ENCODE measurements around the gene CER1.

Gene CER1

DNA sequence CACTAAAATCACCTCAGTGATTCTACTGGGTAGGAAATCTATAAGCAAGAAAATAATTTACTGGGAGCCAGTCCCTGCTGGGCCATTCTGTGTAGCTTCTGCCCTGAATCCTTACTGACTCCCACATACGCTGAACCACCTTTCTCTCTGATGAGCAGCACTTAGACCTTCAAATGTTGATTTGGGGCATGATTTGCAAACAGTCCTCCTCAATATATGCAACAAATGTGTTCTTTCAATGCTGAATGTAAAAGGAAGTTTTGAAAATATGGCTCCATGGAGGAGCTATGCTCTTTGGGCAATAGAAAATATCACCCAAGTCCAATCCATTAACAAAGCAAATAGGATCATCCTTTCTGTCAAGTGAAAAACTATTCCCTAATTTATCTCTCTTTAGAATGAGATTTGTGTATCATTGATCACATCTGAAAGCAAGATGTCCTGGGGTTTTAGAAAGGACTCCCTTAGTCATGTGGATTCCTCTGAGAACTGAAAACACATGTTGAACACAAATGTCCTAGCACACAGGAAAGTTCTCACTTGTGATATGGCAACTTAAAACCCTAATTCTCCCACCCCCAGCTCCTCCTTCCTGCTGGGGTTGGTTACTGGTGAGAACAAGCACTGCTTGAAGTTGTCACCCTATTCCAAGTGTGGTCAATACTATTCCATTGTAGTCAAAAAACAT, 8.9 kb upstream of the CER1 start:
- TF ChIP-seq CTCF (IDR thresholded peaks at IDR 0.05; ENCODE audit: extremely low read depth, insufficient read depth, missing control alignments): no peak
- DNase-seq (ENCODE audit: low spot score): no peak
- in situ Hi-C loops (cut with MboI; ENCODE audit: low pct_unique_long_range_greater_than_20kb, low sequenced_read_pairs, unreplicated experiment): no loop called here

GRCh38 chr9:14730461-14730898, 7.9 kb upstream of the CER1 start:
- no peak for TF ChIP-seq CTCF (IDR thresholded peaks at IDR 0.05; ENCODE audit: extremely low read depth, insufficient read depth, missing control alignments)
- in situ Hi-C loops (cut with MboI; ENCODE audit: low pct_unique_long_range_greater_than_20kb, low sequenced_read_pairs, unreplicated experiment): no loop called here
- DNase-seq (ENCODE audit: low spot score): no peak

- no peak for TF ChIP-seq CTCF (IDR thresholded peaks at IDR 0.05; ENCODE audit: extremely low read depth, insufficient read depth, missing control alignments)
- no peak for DNase-seq (ENCODE audit: low spot score)
- in situ Hi-C loops (cut with MboI; ENCODE audit: low pct_unique_long_range_greater_than_20kb, low sequenced_read_pairs, unreplicated experiment): no loop called here
Measured at GRCh38 chr9:14723301-14723700, 768 bp upstream of the CER1 start.

DNA sequence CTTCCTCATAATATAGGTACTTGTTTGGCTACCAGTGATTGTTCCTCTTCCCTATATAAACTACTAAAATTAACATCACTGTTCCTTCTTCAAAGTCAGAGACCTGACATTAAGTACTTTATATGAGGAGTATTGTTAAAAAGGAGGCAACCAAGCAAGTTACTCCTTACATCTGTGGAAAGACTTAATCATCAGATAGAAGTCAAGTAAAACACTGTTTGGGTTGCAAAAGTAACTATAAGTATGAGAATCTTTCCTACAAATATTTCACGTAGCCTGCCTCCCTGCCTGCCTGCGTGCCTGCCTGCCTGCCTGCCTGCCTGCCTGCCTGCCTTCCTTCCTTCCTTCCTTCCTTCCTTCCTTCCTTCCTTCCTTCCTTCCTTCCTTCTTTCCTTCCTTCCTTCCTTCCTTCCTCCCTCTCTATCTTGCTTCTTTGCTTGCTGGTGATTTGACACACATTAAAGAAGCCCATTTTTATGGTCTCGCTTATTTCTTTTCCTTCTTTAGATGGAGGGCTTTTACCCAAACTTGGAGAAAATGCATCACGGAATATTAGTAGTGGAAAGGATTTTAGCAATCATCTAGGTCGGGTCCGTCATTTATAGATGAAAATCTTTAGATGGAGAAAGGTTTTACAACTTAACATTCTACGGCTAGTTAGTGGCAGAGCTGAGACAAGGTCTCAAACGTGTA, 3.2 kb downstream of the CER1 start:
- in situ Hi-C loops (cut with MboI; ENCODE audit: low pct_unique_long_range_greater_than_20kb, low sequenced_read_pairs, unreplicated experiment): no loop called here
- no peak for TF ChIP-seq CTCF (IDR thresholded peaks at IDR 0.05; ENCODE audit: extremely low read depth, insufficient read depth, missing control alignments)
- no peak for DNase-seq (ENCODE audit: low spot score)

DNA sequence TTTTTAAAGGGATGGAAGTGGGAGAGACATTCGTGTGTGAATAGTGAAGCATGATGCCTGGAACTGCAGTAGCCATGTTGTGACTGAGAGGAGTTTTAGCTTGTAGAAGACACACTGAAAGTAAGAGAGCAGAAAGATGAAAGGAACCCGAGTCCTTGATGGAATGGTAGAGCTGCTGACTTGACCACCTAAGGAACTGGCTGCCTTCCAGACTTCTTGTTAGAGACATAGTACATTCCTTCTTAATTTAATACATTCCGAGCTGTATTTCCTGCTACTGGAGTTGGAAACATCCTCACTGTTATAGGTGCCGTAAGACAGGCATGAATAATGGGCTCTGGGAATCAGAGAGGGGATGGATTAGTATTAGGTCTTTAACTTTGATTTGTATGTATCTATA, 7.4 kb downstream of the CER1 start:
- DNase-seq (ENCODE audit: low spot score): no peak
- in situ Hi-C loops (cut with MboI; ENCODE audit: low pct_unique_long_range_greater_than_20kb, low sequenced_read_pairs, unreplicated experiment): no loop called here
- TF ChIP-seq CTCF (IDR thresholded peaks at IDR 0.05; ENCODE audit: extremely low read depth, insufficient read depth, missing control alignments): no peak

DNA sequence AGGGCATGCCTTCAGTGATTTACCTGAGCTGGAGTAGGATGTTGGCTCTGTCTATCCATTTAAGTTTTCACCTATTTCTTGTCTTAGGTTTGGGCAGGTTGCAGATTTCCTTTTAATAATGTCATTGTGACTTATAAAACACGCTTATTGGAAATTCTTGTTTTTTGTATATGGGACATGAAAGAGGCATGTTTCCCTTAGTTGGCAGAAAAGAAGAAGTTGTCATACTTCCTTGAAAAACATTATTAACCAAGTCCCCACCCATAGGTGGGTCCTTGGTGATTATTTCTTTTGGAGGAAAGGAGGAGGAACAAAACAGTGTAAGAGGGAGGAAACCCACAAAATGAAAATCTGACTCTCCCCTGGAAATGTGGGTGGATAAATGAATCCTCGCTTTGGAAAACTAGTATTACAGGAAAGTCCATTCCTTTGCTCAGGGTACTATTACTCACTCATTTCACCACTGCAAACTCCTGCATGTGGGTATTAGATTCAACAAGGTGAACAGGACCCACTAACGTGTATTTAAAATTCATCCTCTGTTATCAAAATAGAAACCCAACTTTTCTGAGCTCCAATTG, 9.3 kb downstream of the CER1 start:
- no peak for TF ChIP-seq CTCF (IDR thresholded peaks at IDR 0.05; ENCODE audit: extremely low read depth, insufficient read depth, missing control alignments)
- in situ Hi-C loops (cut with MboI; ENCODE audit: low pct_unique_long_range_greater_than_20kb, low sequenced_read_pairs, unreplicated experiment): no loop called here
- DNase-seq (ENCODE audit: low spot score): no peak

Measured in GM13977 (cell line).